Measurements from ENCODE around the gene LTBP1. TPM values are rescaled to one million over a fixed set of nuclear protein-coding genes. Genes with fewer than 3 reads are reported as not detected.

Gene LTBP1
- total and polyA plus RNA-seq, 2 experiments from 2014 or later = 216 to 509 TPM

DNA sequence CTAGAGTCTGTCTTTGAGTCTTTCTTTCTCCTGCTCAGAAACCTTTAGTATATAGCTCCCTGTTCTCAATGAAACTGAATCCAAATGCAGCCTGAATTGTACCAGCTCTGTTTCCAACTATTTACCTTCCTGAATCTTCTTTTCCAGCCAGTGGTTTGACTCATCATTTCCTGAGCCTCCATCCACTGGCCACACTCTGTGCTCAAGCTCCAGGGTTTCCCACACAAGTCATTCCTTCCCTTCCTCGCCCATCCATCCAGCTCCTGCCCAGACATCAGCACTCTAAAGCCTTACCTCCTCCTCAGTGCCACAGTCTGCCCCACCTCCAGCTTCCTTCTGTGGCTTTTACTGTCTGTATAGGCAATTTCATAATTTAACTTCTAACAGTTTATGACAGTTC, 296.1 kb downstream of the LTBP1 start:
- Histone ChIP-seq H3K27me3 (no peaks in the 10 kb centered on the region), H3K4me1 (ENCODE audit: low read depth) (peaks cover 8% of the 10 kb centered on the region), H3K36me3 (peaks cover 11% of the 10 kb centered on the region), H3K4me3 (no peak overlapping the region), H3K27ac (no peak overlapping the region), H3K9me3 (ENCODE audit: low read depth) (no peaks in the 10 kb centered on the region)
- TF ChIP-seq, protein P1, sequence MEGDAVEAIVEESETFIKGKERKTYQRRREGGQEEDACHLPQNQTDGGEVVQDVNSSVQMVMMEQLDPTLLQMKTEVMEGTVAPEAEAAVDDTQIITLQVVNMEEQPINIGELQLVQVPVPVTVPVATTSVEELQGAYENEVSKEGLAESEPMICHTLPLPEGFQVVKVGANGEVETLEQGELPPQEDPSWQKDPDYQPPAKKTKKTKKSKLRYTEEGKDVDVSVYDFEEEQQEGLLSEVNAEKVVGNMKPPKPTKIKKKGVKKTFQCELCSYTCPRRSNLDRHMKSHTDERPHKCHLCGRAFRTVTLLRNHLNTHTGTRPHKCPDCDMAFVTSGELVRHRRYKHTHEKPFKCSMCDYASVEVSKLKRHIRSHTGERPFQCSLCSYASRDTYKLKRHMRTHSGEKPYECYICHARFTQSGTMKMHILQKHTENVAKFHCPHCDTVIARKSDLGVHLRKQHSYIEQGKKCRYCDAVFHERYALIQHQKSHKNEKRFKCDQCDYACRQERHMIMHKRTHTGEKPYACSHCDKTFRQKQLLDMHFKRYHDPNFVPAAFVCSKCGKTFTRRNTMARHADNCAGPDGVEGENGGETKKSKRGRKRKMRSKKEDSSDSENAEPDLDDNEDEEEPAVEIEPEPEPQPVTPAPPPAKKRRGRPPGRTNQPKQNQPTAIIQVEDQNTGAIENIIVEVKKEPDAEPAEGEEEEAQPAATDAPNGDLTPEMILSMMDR (IDR thresholded peaks at IDR 0.05; ENCODE audit: low read depth, low read length) = no peak
- DNase-seq (ENCODE audit: low read depth in 1 of 2, low spot score in 1 of 2) = peak in 1 of 2 donors; percentile 70

DNA sequence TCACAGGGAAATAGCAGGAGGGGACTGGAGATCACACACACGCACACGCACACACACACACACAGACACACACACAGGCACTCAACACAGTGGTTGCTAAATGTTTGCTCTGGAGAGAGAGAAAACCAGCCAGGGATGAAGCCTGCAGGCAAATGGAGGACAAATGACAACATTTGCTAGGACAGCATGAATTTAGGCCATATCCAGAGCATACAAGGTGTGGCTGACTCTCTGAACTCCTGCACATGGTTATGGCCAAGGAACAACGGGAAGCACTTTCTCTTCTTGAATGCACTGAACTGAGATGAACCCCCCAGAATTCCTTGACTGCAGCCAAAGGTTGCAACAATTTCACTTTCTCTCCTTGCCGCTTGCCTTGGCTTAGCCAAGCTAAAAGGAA, 299.7 kb downstream of the LTBP1 start:
- TF ChIP-seq, protein P1 (IDR thresholded peaks at IDR 0.05; ENCODE audit: low read depth, low read length) = no peak
- H3K27ac ChIP-seq = no peak overlapping the region
- no peak overlapping the region for H3K4me3 ChIP-seq

DNA sequence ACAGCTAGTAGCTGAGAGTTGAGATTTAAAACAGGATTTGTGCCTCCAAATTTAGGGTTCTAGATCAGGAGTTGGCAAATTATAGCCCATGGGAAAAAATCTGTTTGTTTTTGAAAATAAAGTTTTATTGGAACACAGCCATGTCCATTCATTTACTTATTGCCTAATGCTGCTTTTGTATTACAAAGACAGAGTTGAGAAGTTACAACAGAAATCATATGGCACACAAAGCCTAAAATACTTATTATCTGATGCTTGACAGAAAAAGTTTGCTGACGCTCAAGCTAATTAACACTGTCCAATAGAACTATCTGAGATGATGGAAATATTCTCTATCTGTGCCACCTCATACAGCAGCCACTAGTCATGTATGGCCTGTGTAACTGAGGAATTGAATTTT, 300.6 kb downstream of the LTBP1 start:
- Histone ChIP-seq H3K36me3 (peaks cover 17% of the 10 kb centered on the region), H3K4me1 (ENCODE audit: low read depth) (peaks cover under 1% of the 10 kb centered on the region), H3K4me3 (no peak overlapping the region), H3K27ac (no peak overlapping the region), H3K27me3 (no peaks in the 10 kb centered on the region), H3K9me3 (ENCODE audit: low read depth) (no peaks in the 10 kb centered on the region)
- TF ChIP-seq, protein P1 (IDR thresholded peaks at IDR 0.05; ENCODE audit: low read depth, low read length) = no peak
- peak in 1 of 2 donors; percentile 51 for DNase-seq (ENCODE audit: low read depth in 1 of 2, low spot score in 1 of 2)

More for the DNA sequence above, 299.7 kb downstream of the LTBP1 start:
- DNase-seq (ENCODE audit: low read depth in 1 of 2, low spot score in 1 of 2) = no peak
- no peaks in the 10 kb centered on the region for H3K27me3 ChIP-seq
- H3K9me3 ChIP-seq (ENCODE audit: low read depth) = no peaks in the 10 kb centered on the region
- peaks cover 4% of the 10 kb centered on the region for H3K4me1 ChIP-seq (ENCODE audit: low read depth)
- H3K36me3 ChIP-seq = peaks cover 17% of the 10 kb centered on the region

DNA sequence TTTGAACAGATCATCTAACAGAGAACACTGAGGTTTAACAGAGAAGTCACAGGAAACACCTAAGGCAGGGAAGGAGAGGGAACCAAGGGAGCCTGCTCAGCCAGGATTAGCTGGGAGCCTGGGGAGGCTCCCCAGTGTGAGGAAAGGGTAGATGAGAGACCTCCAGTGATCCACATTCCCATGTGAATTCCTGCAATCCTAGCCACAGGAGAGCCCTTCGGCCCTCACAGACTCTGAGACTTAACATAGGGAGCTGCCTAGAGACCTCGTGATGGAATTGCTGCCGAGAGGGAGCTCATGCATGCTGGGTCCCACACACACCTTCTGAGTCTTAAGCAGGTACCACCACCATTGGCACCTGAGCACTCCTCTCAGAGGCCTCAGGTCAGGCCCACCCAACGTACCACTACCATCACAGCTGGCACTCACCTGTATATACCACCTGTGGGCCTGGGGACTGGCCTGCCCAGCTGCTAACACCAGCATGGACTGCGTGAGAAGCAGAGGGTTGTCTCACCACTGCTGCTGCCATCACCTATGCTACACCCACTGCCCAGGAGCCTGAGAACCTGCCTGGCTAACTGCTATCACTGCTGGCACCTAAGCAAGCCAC, 303.8 kb downstream of the LTBP1 start:
- DNase-seq (ENCODE audit: low read depth in 1 of 2, low spot score in 1 of 2) = no peak
- no peak overlapping the region for H3K4me3 ChIP-seq
- H3K4me1 ChIP-seq (ENCODE audit: low read depth) = no peaks in the 10 kb centered on the region
- H3K9me3 ChIP-seq (ENCODE audit: low read depth) = no peaks in the 10 kb centered on the region
- TF ChIP-seq, protein P1 (IDR thresholded peaks at IDR 0.05; ENCODE audit: low read depth, low read length) = no peak
- H3K27me3 ChIP-seq = no peaks in the 10 kb centered on the region
- H3K36me3 ChIP-seq = peaks cover 20% of the 10 kb centered on the region
- peak overlapping the region; percentile 11 for H3K27ac ChIP-seq

DNA sequence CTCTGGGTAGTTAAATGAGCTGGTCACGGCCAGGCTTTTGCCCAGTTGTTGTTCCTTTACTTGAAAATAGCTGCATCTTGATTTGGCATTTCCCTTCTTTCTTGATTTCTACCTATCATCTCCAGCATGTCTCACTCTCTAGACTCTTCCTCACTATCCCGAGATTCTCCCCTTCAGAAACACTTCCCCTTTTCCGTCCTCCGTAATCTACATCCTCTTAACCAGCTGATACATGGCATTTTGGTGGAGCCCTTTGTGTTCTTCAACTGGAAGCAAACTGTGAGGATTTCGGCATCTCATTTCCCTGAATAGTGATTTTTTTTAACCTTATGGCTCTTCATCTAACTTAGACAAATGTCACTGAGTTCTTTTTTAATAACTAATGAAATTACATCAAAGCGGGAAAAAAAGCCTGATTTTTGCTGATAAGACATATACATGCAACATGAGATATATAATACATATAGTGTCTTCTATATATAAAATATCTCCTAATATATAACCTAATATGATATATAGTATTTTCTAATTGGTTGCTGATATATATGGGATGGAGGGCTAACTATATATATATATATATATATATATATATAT, 309.5 kb downstream of the LTBP1 start:
- H3K4me3 ChIP-seq = no peak overlapping the region
- no peak overlapping the region for H3K27ac ChIP-seq
- no peaks in the 10 kb centered on the region for H3K4me1 ChIP-seq (ENCODE audit: low read depth)
- H3K27me3 ChIP-seq = no peaks in the 10 kb centered on the region
- no peak for DNase-seq (ENCODE audit: low read depth in 1 of 2, low spot score in 1 of 2)
- no peaks in the 10 kb centered on the region for H3K9me3 ChIP-seq (ENCODE audit: low read depth)
- peaks cover 25% of the 10 kb centered on the region for H3K36me3 ChIP-seq
- TF ChIP-seq, protein P1 (IDR thresholded peaks at IDR 0.05; ENCODE audit: low read depth, low read length) = no peak

Measured in cardiac muscle cell (in vitro differentiated cells and primary cell).